SK-N-SH (cell line): ENCODE data around the gene MTURN. TPM values are rescaled to one million over a fixed set of nuclear protein-coding genes. Genes with fewer than 3 reads are reported as not detected.

Experiments used
- CTCF ChIA-PET: fragments of 300-600, 350-600 bp; formaldehyde crosslinking; extraction: SDS; loops from one replicate; lab custom pipeline; 2021; lab: Yijun Ruan, JAX
- POLR2A ChIA-PET: fragments of 350-600 bp; sonication (Branson Sonifier 250); formaldehyde crosslinking; extraction: SDS; loops from one replicate; lab custom pipeline; 2020; ENCODE audit warnings: antibody characterized with exemption, inconsistent platforms; lab: Yijun Ruan, JAX
- DNase-seq: peaks from one replicate; pipeline ENCODE4 v3.0.0; 2012
- H2AFZ ChIP-seq: fragments of 200-600 bp; sonication (generic); 2 replicates; pipeline ENCODE4 v1.8.1; 2016; ENCODE audit warnings: antibody characterized with exemption, mild to moderate bottlenecking, low read depth
- H3F3A ChIP-seq: fragments of 200-600 bp; sonication (generic); replicated peaks from 2 replicates; pipeline ENCODE3; 2016; ENCODE audit warnings: antibody characterized with exemption, mild to moderate bottlenecking; ENCODE audit not compliant: insufficient read depth
- H3K27ac ChIP-seq, 2 experiments: fragments of 200-500 bp in 1 of 2; fragments of 200-600 bp in 1 of 2; sonication (Bioruptor generic) in 1 of 2; sonication (generic), shearing (Covaris generic) in 1 of 2; 2 replicates each; pipeline versions ENCODE4 v1.5.1 to v1.6.1; 2014 to 2016; ENCODE audit warnings: low read depth in 2 of 2, inconsistent platforms in 1 of 2, low read length in 1 of 2, mild to moderate bottlenecking in 1 of 2, mixed read lengths in 1 of 2
- H3K27me3 ChIP-seq: fragments of 200-600 bp; sonication (generic), shearing (Covaris generic); 2 replicates; pipeline ENCODE4 v1.6.1; 2016; ENCODE audit warnings: mixed run types; ENCODE audit not compliant: insufficient read depth
- H3K36me3 ChIP-seq, 2 experiments: fragments of 200-500 bp in 1 of 2; fragments of 200-600 bp in 1 of 2; sonication (Bioruptor generic) in 1 of 2; sonication (generic) in 1 of 2; replicated peaks in 1 of 2; 2 replicates each; pipeline versions ENCODE3 to v1.5.1; 2014 to 2016; ENCODE audit warnings: low read length in 1 of 2, mild to moderate bottlenecking in 1 of 2; ENCODE audit not compliant: insufficient read depth in 2 of 2, control insufficient read depth in 1 of 2
- H3K4me1 ChIP-seq, 2 experiments: fragments of 200-500 bp in 1 of 2; fragments of 200-600 bp in 1 of 2; sonication (Bioruptor generic) in 1 of 2; sonication (generic), shearing (Covaris generic) in 1 of 2; 2 replicates each; pipeline versions ENCODE4 v1.5.1 to v1.6.1; 2014 to 2016; ENCODE audit warnings: low read depth in 1 of 2, low read length in 1 of 2, mixed run types in 1 of 2; ENCODE audit not compliant: insufficient read depth in 2 of 2, control insufficient read depth in 1 of 2
- H3K4me2 ChIP-seq: fragments of 200-600 bp; sonication (generic), shearing (Covaris generic); 2 replicates; pipeline ENCODE4 v1.6.1; 2017; ENCODE audit warnings: mixed run types
- H3K4me3 ChIP-seq, 2 experiments: fragments of 200-500 bp in 1 of 2; fragments of 200-600 bp in 1 of 2; sonication (Bioruptor generic) in 1 of 2; sonication (generic), shearing (Covaris generic) in 1 of 2; 2 replicates each; pipeline versions ENCODE4 v1.5.1 to v1.8.1; 2014 to 2016; ENCODE audit warnings: low read depth in 2 of 2, inconsistent platforms in 1 of 2, low read length in 1 of 2, mild to moderate bottlenecking in 1 of 2, mixed read lengths in 1 of 2, moderate library complexity in 1 of 2
- H3K79me2 ChIP-seq: fragments of 200-600 bp; sonication (generic); 2 replicates; pipeline ENCODE4 v1.8.1; 2017; ENCODE audit warnings: mild to moderate bottlenecking; ENCODE audit not compliant: insufficient read depth
- H3K9ac ChIP-seq: fragments of 200-600 bp; sonication (generic); 2 replicates; pipeline ENCODE4 v1.6.1; 2017; ENCODE audit warnings: mixed run types
- H3K9me2 ChIP-seq: fragments of 200-600 bp; sonication (generic); 2 replicates; pipeline ENCODE4 v1.6.1; 2017; ENCODE audit warnings: mixed run types
- H3K9me3 ChIP-seq: fragments of 200-600 bp; sonication (generic); 2 replicates; pipeline ENCODE4 v1.6.1; 2017; ENCODE audit warnings: mixed run types, mild to moderate bottlenecking, moderate library complexity
- H4K20me1 ChIP-seq: fragments of 200-600 bp; sonication (generic); 2 replicates; pipeline ENCODE4 v1.6.1; 2017; ENCODE audit warnings: mild to moderate bottlenecking, mixed run types; ENCODE audit not compliant: insufficient read depth
- CHD2 ChIP-seq: fragments of 150-350 bp; IDR thresholded peaks from 2 replicates; pipeline ENCODE4 v1.6.1; 2018; ENCODE audit warnings: low read length; ENCODE audit not compliant: partially characterized antibody
- FOXJ3 ChIP-seq: sonication (generic); formaldehyde crosslinking; IDR thresholded peaks from 2 replicates; pipeline ENCODE4 v1.5.1; 2020; ENCODE audit warnings: mild to moderate bottlenecking, missing genetic modification reagents
- FOXM1 ChIP-seq: IDR thresholded peaks from 2 replicates; pipeline ENCODE4 v1.4.0; 2012; ENCODE audit warnings: low read depth, mild to moderate bottlenecking
- GABPA ChIP-seq: IDR thresholded peaks from 2 replicates; pipeline ENCODE4 v1.4.0; 2012; ENCODE audit warnings: low read depth, mild to moderate bottlenecking
- GATA2 ChIP-seq: sonication (generic); formaldehyde crosslinking; IDR thresholded peaks from 2 replicates; pipeline ENCODE4 v1.5.0; 2020; ENCODE audit warnings: mild to moderate bottlenecking, missing genetic modification reagents
- JUND ChIP-seq: IDR thresholded peaks from 2 replicates; pipeline ENCODE4 v1.4.0; 2012
- MEF2A ChIP-seq: IDR thresholded peaks from 2 replicates; pipeline ENCODE4 v1.4.0; 2012; ENCODE audit warnings: low read depth, borderline replicate concordance
- MXI1 ChIP-seq: IDR thresholded peaks from 2 replicates; pipeline ENCODE4 v1.6.1; 2012; ENCODE audit warnings: mild to moderate bottlenecking, low read depth, low read length, improper control_type of control experiment
- NFIC ChIP-seq: IDR thresholded peaks from 2 replicates; pipeline ENCODE4 v1.4.0; 2012; ENCODE audit warnings: borderline replicate concordance
- NRF1 ChIP-seq: IDR thresholded peaks from 2 replicates; pipeline ENCODE4 v1.6.1; 2012; ENCODE audit warnings: low read depth, mild to moderate bottlenecking, low read length
- POLR2AphosphoS5 ChIP-seq: IDR thresholded peaks from 2 replicates; pipeline ENCODE4 v1.6.1; 2012; ENCODE audit warnings: low read depth, low read length
- RAD21 ChIP-seq: IDR thresholded peaks from 2 replicates; pipeline ENCODE4 v1.6.1; 2012; ENCODE audit warnings: mild to moderate bottlenecking, low read length
- RCOR1 ChIP-seq: fragments of 150-350 bp; IDR thresholded peaks from 2 replicates; pipeline ENCODE4 v1.6.1; 2017; ENCODE audit warnings: antibody characterized with exemption, low read length
- RXRA ChIP-seq: IDR thresholded peaks from 2 replicates; pipeline ENCODE4 v1.4.0; 2012; ENCODE audit warnings: low read depth, mild to moderate bottlenecking, borderline replicate concordance
- SMC3 ChIP-seq: IDR thresholded peaks from 2 replicates; pipeline ENCODE4 v1.6.1; 2012; ENCODE audit warnings: low read depth, low read length, improper control_type of control experiment
- TAF1 ChIP-seq: IDR thresholded peaks from 2 replicates; pipeline ENCODE4 v1.6.1; 2012; ENCODE audit warnings: low read depth, mild to moderate bottlenecking, low read length, moderate library complexity, borderline replicate concordance
- WGBS: methylation state at CpG from one replicate; pipeline ENCODE4 v1.1.6; 2017; ENCODE audit warnings: low lambda C conversion rate; 5-methylcytosine and 5-hydroxymethylcytosine counted together
- polyA plus RNA-seq, 3 experiments: library from polyadenylated mRNA; depleted of rRNA; stranded (reverse); fragments of >200 nt; gene quantifications; 2 replicates each; pipeline ENCODE4 v1.2.3, GENCODE V29; 2012
- TF ChIP-seq, protein P1 (sequence below): fragments of 150-350 bp; IDR thresholded peaks from 2 replicates; pipeline ENCODE4 v1.6.1; 2016; ENCODE audit warnings: mild to moderate bottlenecking, low read depth, low read length
- TF ChIP-seq, protein P2 (sequence below): IDR thresholded peaks from 2 replicates; pipeline ENCODE4; 2012
- TF ChIP-seq, protein P3 (sequence below): IDR thresholded peaks from 2 replicates; pipeline ENCODE4 v1.4.0; 2012; ENCODE audit warnings: low read depth

The MTURN gene
- polyA plus RNA-seq, 1 of the 3 experiments (the other 2 are of a cell fraction) = 9.0 TPM

DNA sequence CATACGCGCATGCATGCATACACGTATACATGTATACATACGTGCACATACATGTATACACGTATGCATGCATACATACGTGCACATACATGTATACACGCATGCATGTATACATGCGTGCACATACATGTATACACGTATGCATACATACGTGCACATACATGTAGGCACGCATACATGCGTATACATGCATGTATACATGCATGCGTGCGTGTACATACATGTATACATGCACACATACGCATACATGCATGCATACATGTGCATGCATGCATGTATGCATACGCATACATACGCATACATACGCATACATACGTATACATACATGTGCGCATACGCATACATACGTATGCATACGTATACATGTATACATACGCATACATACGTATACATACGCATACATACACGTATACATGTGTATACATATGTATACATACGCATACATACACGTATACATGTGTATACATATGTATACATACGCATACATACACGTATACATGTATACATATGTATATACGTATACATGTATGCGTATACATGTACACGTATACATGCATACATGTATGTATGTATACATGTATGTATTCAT lies 19.0 kb upstream of the MTURN start:
- ChIA-PET CTCF (interaction anchor here (1.2 kb wide), 1 partner anchor 43 kb away, joined by 3 read pairs; no protein-coding TSS in a partner anchor), POLR2A (no interaction called here)
- 90% methylated on average over 34 of the region's 34 CpGs for WGBS
- no peaks in the 10 kb centered on the region for H3K79me2 ChIP-seq
- no peak for DNase-seq
- no peaks in the 10 kb centered on the region for H4K20me1 ChIP-seq
- no peak for TF ChIP-seq TAF1
- H3K9ac ChIP-seq = no peak overlapping the region
- H2AFZ ChIP-seq = no peak overlapping the region
- no peaks in the 10 kb centered on the region for H3K4me1 ChIP-seq
- no peak overlapping the region for H3K4me3 ChIP-seq
- H3K36me3 ChIP-seq = peaks cover 0 to 10% of the 10 kb centered on the region in 2 experiments
- H3K27me3 ChIP-seq = no peaks in the 10 kb centered on the region
- no peak overlapping the region for H3K4me2 ChIP-seq
- H3F3A ChIP-seq = peaks cover 24% of the 10 kb centered on the region
- H3K27ac ChIP-seq = no peak overlapping the region
- peaks cover 20% of the 10 kb centered on the region for H3K9me3 ChIP-seq
- H3K9me2 ChIP-seq = no peaks in the 10 kb centered on the region

DNA sequence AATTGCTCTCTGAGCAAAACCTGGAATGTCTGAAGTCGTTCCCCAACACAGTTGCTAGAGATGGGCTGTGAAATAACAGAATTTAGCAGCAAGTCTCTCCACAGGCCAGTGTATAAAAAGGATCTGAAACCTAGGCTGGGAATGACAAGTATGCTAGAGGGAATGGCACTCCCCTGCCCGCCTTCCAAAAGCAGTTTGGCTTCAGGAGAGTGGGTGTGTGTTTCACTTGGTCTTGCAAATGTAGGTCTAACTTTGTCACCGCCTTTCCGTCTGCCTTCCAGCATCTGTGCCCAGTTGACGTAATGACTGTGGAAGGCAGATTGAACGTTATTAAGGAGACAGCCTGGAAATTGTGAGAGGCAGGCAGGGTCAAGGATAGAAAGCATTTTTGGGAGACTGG lies 18.0 kb upstream of the MTURN start:
- H3K79me2 ChIP-seq = no peaks in the 10 kb centered on the region
- no peak overlapping the region for H3K27ac ChIP-seq
- H3K36me3 ChIP-seq = peaks cover 0 to 10% of the 10 kb centered on the region in 2 experiments
- no peak overlapping the region for H2AFZ ChIP-seq
- 91% methylated on average over 6 of the region's 6 CpGs for WGBS
- no peak overlapping the region for H3K4me2 ChIP-seq
- CTCF ChIA-PET = interaction anchor here (0.6 to 1.5 kb wide), 4 partner anchors 23 to 448 kb away, joined by 3 read pairs; no protein-coding TSS in a partner anchor
- peaks cover 19% of the 10 kb centered on the region for H3K9me3 ChIP-seq
- H3K9me2 ChIP-seq = no peaks in the 10 kb centered on the region
- TF ChIP-seq FOXJ3 (no peak), GATA2 (CRISPR knock-in tag) (no peak), TAF1 (no peak), POLR2AphosphoS5 (no peak), RXRA (no peak), GABPA (no peak)
- TF ChIP-seq, protein P1, sequence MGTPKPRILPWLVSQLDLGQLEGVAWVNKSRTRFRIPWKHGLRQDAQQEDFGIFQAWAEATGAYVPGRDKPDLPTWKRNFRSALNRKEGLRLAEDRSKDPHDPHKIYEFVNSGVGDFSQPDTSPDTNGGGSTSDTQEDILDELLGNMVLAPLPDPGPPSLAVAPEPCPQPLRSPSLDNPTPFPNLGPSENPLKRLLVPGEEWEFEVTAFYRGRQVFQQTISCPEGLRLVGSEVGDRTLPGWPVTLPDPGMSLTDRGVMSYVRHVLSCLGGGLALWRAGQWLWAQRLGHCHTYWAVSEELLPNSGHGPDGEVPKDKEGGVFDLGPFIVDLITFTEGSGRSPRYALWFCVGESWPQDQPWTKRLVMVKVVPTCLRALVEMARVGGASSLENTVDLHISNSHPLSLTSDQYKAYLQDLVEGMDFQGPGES = no peak
- TF ChIP-seq, protein P2, sequence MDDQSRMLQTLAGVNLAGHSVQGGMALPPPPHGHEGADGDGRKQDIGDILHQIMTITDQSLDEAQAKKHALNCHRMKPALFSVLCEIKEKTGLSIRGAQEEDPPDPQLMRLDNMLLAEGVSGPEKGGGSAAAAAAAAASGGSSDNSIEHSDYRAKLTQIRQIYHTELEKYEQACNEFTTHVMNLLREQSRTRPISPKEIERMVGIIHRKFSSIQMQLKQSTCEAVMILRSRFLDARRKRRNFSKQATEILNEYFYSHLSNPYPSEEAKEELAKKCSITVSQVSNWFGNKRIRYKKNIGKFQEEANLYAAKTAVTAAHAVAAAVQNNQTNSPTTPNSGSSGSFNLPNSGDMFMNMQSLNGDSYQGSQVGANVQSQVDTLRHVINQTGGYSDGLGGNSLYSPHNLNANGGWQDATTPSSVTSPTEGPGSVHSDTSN = no peak
- no peaks in the 10 kb centered on the region for H3K27me3 ChIP-seq
- no peak overlapping the region for H3K4me3 ChIP-seq
- H3K4me1 ChIP-seq = no peaks in the 10 kb centered on the region
- POLR2A ChIA-PET = no interaction called here
- H4K20me1 ChIP-seq = no peaks in the 10 kb centered on the region
- H3F3A ChIP-seq = peaks cover 24% of the 10 kb centered on the region
- H3K9ac ChIP-seq = no peak overlapping the region
- DNase-seq = no peak

DNA sequence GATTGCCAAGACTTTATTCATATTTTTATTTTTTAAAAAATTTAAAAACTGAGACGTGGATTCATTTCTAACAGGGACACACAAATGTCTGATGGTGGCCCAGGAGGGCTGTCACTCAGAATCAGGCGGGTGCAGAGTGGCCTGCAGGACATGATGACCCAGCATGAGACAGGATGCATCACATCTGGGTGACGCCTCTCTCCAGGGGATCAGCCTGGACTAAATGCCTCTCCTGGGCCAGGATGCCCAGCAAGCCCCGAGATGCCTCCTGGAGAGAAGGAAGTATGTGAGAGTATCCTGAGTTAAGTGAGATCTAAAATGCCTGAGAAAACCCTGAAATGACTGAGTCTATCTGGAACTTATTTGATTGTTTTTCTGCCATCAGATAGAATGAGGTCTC lies 16.9 kb upstream of the MTURN start:
- DNase-seq = no peak
- no peak overlapping the region for H3K27ac ChIP-seq
- no peaks in the 10 kb centered on the region for H3K9me2 ChIP-seq
- no peak overlapping the region for H3K4me3 ChIP-seq
- peaks cover 24% of the 10 kb centered on the region for H3F3A ChIP-seq
- peaks cover 0 to 9% of the 10 kb centered on the region in 2 experiments for H3K36me3 ChIP-seq
- no peaks in the 10 kb centered on the region for H4K20me1 ChIP-seq
- no peak overlapping the region for H2AFZ ChIP-seq
- peaks cover 8% of the 10 kb centered on the region for H3K9me3 ChIP-seq
- 78% methylated on average over 4 of the region's 4 CpGs for WGBS
- no peaks in the 10 kb centered on the region for H3K4me1 ChIP-seq
- H3K4me2 ChIP-seq = no peak overlapping the region
- H3K9ac ChIP-seq = no peak overlapping the region
- CTCF ChIA-PET = interaction anchor here (1.0 to 2.8 kb wide), 3 partner anchors 9 to 447 kb away, joined by 3 to 8 read pairs (median 3); no protein-coding TSS in a partner anchor
- H3K27me3 ChIP-seq = no peaks in the 10 kb centered on the region
- POLR2A ChIA-PET = no interaction called here
- no peaks in the 10 kb centered on the region for H3K79me2 ChIP-seq
- TF ChIP-seq POLR2AphosphoS5 (no peak), RAD21 (no peak), TAF1 (no peak), JUND (no peak), NRF1 (no peak), RCOR1 (no peak), NFIC (no peak), MEF2A (no peak), SMC3 (no peak), CHD2 (no peak), FOXM1 (no peak), MXI1 (no peak), GATA2 (CRISPR knock-in tag) (no peak)
- TF ChIP-seq, protein P3, sequence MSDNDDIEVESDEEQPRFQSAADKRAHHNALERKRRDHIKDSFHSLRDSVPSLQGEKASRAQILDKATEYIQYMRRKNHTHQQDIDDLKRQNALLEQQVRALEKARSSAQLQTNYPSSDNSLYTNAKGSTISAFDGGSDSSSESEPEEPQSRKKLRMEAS = no peak
